Measurements from ENCODE around the gene PRKAG2.

Gene PRKAG2

DNA sequence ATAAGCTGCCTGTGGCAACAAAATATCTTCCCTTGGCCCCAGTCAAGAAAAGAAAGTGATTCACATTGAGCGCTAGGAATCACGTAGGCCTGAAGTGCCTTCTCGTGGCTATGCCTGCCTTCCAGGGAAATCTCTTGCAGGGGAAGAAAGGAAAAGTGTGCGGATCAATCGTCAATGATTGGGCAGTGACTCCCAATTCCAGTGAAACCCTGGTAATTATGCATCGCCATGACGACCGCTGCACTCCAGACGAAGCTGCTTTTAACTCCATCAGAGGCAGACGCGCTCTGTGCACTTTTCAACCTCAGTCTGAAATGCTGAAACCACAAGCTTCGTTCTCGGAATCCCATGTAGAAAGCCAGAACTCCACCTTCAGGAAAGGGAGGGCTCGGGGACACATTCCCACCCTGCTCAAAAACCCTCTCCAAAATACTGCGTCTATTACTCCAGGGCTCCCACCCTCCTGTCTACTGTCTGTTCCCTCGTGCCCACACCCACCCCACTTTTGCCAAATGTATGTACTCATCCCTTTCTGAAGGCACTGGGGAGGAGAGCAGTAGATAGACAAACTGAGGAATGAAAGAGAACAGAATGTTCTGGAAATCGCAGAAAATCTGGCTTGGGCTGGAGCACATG, 24.2 kb upstream of the PRKAG2 start:
- no peak for DNase-seq (ENCODE audit: low spot score)

DNA sequence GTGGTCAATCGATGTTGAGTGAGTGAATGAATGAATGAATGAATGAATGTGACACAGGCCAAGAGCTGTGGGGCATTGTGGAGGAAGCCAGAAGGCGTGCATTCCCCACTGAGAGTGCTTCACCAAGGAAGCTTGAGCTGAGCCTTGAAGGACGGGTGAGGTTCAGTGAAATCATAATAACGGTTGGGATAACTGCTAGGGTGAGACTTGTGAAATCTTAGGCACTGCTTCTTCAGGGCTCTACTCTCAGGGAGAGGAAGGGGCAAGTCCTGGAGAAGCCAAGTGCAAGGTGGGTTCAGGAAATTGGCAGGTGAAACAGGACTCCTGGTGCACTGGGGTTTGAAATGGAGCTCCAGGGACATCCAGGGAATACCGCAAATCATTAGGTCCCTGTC, 23.7 kb upstream of the PRKAG2 start:
- DNase-seq (ENCODE audit: low spot score), result no peak

DNA sequence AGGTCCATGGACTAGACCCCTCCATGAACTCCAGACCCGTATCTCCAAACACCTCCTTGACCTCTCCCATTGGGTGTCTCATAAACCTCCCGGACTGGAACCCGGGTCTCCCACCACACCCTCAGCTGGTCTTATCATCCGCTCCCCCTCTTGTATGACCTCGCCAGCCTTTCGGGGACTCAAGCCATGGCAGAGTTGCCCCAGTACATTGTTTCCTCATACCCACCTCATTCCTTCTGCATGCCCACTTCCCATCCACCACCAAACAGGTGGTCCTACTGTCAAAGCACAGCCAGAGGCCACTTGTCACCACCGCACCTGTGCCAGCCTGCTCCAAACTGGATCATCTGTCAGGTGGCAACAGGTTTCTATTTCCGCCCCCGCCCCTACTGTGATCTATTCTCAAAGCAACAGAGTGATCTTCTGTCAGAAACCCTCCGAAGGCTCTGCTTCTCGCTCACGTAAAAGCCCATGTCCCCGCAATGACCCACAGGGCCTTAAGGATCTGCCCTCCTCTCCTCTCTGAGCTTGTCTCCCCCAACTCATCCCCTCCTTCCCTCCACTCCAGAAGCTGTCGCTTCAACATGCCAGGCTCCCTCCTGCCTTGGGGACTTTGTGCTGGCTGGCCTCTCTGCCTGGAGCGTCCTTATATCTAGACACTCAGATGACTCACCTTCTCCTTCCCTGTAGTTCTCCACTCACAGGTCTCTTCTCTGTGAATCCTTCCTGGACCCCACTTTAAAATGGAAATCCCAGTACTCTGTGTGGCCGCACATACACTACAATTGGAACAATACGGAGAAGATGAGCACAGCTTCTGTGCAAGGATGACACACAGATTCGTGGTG, 22.8 kb upstream of the PRKAG2 start:
- no peak for DNase-seq (ENCODE audit: low spot score)

DNA sequence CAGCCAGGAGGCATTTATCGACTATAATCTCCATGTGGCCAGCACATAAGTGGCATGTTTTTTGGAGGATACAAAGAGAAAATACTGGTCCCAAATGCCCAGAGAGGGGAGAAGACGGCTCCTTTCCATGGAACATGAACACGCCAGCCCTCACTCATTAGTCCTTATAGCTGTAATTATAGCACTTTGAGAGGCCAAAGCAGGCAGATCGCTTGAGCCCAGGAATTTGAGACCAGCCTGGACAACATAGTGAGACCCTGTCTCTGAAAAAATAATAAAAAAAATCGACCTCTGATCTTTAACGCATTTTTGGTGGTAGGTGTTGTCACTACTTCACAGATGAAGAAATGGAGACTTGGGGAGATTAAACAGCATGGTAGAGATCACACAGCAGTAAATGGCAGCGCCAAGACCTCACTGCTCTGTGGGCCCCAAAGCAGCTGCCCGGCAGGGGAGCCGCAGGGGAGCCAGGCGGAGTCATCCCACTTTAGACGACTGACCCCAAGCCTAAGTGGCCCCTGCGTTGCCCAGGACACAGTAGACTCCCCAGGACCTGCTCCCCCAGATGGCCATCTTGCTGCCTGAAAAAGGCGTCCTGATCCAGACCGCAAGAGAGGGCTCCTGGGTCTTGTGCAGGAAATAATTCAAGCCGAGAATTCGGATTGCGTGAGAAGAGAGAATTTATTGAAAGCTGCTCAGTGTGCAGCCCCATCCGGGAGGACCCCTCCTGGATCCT, 21.2 kb upstream of the PRKAG2 start:
- DNase-seq (ENCODE audit: low spot score), result no peak

DNA sequence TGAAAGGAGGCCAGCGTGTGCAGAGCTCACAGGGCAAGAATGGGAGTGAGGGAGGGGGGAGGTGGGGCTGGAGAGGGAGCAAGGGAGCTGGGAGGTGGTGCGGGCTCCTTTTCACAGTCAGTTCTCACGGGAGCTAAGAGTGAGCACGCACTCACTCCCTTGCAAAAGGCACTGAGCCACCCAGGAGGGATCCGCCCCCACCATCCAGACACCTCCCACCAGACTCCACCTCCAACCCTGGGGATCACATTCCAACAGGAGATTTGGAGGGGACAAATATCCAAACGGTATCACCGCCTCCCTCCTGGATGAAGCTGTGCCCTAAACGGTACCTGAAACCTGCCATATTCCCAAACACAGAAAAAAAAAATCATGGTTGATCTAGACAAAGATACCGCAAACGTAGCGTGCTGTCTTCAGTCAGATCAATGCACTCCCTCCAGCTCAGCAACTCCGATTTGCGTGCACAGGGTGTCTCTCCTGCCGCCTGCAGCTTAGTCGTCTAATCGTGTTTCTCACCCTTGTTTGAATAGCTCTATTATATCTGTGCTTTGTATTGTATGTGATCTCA, 20.3 kb upstream of the PRKAG2 start:
- DNase-seq (ENCODE audit: low spot score), result no peak

DNA sequence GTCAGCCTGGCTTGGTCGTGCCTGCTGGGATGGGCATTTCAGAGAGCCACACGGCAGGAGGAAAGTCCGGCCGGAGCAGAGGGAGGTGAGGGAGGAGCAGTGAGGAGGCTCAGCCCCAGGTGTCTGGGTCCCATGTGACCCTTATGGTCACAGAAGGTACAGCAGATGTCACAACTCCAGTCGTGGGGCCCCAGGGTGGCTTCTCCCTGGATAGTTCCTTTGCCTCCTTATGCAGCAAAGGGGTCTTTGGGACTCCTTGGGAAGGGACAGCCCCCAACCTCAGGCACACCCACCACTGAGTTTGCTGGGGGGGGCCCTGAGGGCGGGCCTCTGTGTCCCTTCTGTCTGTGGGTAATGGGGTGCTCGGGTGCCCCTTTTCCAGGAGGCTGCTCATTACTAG, 19.6 kb upstream of the PRKAG2 start:
- DNase-seq (ENCODE audit: low spot score), result no peak

DNA sequence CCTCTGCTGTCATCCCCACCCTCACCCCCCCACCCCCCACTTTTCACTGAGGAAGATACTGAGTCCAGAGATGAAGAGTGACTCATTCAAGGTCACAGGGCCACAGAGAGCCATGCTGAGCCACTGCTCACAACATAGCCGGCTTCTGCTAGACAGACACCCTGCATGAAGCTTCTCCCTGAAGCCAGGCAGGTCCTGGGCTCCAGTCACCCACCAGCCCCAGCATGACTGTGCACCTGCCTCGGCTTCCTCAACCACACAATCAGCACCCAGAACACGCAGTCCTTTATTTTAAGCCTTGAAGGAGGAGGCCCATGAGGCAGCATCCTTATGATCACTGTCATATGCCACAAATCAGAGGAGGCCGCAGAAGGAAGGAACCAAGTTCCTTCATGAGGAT, 19.2 kb upstream of the PRKAG2 start:
- DNase-seq (ENCODE audit: low spot score), result no peak

DNA sequence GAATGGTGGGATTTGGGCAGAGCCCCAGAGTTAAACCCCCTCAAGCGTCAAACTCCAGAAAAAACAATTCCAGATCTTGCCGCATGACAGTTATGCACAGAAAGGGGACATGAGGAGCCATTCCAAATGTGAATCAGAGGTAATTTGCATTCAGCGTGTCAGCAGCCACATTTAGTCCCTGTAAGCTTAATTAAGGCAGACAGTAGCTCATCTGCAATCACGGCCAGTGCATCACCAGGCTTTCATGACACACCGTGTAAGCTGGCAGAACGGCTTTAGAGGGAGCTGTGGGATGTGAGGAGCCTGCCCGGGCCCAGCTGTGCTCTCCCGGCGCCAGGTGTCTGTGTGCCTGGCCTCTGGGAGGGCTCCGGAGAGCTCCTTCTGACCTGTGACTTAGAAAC, 18.7 kb upstream of the PRKAG2 start:
- DNase-seq (ENCODE audit: low spot score), result no peak

DNA sequence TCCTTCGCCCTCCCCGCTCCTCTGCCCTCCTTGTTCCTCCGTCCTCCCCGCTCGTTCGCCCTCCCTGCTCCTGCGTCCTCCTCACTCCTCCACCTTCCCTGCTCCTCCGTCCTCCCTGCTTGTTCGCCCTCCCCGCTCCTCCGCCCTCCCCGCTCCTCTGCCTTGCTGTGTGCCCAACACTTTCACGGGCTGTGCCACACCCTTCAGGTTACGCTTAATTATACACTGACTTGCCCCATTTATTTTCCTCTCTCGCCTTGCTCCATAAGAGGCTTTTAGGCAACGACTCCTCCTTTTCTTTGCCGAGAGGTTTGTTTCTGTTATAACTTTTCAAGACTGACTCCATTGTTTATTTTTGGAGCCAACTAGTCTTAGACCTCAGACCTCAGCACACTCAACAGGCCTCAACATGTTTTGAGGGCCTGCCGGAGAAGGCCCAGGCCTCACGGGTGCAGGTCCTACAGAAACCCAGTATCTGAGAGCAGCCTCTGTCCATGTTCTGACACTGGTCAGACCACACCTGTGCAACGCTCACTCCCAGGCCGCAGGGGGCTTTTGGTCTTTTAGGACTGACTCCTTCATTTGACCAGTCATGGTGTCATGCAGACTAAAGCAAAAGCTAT, 18.2 kb upstream of the PRKAG2 start:
- DNase-seq (ENCODE audit: low spot score), result no peak

DNA sequence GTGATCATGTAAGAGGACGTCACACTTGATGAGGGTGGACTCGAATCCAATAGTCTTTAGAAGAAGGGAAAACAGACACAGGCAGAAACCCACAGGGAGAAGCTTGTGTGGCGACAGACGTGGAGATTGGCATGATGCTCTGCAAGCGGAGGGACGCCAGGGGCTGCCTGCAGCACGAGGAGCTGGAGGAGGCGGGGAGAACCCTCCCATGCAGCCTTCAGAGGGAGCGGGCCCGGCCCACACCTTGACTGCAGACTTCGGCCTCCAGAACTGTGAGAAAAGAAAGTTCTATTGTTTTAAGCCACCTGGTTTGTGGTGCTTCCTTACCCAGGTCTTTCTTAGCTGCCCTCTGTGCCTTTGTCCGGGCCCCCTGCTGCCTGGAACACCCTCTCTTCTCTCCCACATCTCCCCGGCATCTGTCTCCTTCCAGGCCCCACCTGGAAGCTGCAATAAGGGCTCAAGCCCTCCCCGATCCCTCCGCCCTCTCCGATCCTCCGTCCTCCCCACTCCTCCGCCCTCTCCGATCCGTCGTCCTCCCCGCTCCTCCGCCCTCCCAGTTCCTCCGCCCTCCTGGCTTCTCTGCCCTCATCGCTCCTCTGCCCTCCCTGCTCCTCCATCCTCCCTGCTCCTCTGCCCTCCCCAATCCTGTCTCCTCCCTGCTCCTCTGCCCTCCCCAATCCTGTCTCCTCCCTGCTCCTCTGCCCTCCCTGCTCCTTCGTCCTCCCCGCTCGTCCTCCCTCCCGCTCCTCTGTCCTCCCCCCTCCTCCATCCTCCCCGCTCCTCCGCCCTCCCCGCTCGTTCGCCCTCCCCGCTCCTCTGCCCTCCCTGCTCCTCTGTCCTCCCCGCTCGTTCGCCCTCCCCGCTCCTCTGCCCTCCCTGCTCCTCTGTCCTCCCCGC, 17.4 kb upstream of the PRKAG2 start:
- no peak for DNase-seq (ENCODE audit: low spot score)

DNA sequence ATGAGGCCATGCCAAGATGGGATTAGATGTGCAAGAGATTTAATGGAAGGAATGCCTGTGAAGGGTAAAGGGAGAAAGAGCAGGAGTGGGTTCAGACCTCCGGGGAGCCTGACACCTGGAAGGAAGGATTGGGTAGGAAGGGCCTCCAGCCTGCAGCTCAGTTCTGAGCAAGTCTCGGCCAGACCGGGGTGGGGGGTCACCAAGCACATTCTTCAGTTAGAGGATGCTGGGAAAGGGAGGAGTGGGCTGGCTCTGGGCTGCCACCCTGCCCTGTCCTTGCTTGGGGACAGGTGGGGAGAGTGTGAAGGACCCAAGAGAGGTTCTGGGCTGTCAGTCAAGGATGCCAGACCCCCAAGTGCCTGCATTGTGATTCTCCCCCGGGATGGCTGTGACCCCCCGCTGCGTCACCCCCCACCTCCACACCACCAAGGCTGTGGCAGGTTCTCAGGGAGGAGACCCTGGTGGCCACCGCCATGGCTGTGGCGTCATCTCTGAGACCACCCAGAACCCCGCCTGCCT, 16.5 kb upstream of the PRKAG2 start:
- no peak for DNase-seq (ENCODE audit: low spot score)

DNA sequence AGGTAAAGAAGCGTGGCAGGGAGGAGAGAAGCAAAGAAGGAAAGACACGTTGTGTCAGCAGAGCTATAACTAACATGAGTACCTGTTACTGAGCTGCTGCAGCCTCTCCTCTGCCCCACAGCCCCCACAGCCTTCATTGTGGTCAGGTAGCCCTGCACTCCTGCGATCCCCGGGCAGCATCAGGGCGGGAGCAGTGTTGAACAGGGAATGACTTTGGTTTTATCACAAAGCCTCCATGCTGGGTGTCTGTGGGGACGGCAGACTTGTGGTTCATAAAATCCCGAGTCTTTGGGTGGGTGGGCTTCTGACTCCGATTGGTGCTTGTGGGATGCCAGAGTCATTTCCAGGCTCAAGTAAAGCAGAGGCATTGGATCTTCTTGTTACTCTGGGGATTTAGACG, 14.8 kb upstream of the PRKAG2 start:
- DNase-seq (ENCODE audit: low spot score), result no peak

DNA sequence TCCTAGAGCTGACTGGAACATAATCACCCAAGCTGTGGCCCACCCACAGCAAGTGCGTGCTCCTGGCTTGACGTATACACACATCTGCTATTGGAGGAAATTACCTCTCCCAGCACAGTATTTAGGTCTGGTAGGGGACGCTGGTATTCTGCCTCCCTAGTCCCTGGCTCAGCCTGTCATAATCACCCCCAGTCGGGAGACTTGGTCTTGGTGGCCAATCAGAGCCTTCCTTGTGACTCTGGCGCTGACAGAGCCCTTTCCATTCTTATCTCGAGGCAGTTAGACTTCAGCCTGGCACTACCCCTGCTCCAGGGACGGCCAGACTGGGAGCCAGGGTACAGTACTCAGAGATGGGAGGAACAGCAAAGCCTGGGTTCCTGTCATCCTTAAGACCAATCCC, 14.3 kb upstream of the PRKAG2 start:
- no peak for DNase-seq (ENCODE audit: low spot score)

DNA sequence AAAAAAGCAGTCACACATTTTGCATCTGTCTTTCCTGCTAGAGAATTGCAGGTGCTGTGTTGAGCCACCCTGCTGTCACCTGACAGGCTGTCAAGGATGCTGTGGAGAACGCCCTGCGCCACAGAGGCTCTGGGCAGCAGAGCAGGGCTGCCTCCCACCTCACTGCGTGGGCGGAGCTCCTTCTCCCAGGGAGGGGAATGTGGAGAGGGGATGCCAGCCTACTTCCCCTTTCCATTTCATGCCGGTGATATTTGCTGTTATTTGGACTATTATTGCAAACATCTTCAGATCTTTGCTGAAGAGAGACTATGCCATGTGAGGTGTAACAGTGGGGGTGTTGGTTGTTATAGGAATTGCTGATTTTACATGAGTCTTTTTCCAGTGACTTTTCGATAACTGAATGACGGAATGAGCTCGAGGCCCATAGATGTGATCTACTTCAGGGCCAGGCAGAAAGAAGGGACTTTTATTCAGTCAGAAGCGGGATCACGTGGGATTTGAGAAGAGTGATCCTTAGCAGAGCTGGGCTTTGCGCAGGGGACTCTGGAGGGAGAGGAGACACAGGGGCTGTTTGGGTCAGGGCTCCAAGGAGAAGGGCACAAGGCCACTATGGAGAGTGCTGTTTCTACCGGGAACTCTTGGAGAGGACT, 13.6 kb upstream of the PRKAG2 start:
- no peak for DNase-seq (ENCODE audit: low spot score)

DNA sequence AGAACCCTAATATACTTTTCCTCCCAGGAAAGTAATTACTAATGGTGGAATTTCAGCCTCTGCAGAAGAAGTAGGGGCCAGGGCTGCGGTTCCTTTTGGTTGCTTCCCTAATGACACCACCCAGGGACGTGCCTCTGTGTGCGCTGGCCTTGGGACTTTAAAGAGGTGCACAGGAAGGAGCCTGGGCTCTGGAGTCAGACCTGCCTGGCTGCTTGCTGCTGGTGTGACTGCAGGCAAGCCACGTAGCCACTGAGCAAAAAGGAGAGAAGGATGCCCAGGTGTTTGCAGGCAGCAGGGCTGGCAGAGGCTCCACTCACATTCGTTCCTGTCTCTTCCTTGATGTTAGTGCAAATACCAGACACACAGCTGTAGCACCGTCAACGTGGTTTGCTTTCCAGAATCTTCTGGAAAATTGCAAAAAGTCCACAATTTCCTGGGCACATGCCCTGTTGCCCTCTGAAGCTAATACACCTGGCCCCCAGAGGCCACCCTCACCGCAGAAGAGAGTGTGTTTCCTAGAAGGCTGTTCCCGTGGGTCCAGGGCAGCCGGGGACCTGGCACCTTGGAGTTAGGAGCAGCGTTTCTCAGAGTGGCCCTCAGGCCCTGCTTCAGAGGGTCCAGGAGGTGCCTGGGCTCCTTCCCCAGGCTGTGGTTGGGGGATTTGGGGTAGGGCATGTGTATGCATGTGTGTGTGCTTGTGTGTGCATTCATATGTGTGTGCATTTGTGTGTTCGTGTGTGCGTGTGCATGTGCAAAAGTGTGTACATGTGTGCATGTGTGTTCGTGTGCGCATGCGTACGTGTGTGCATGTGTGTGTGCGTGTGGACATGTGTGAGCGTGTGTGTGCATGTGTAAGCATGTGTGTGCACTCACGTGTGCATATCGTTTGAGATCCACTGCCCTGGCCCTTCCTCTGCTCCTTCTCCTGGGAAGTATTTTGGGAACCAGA, 12.8 kb upstream of the PRKAG2 start:
- DNase-seq (ENCODE audit: low spot score), result no peak

DNA sequence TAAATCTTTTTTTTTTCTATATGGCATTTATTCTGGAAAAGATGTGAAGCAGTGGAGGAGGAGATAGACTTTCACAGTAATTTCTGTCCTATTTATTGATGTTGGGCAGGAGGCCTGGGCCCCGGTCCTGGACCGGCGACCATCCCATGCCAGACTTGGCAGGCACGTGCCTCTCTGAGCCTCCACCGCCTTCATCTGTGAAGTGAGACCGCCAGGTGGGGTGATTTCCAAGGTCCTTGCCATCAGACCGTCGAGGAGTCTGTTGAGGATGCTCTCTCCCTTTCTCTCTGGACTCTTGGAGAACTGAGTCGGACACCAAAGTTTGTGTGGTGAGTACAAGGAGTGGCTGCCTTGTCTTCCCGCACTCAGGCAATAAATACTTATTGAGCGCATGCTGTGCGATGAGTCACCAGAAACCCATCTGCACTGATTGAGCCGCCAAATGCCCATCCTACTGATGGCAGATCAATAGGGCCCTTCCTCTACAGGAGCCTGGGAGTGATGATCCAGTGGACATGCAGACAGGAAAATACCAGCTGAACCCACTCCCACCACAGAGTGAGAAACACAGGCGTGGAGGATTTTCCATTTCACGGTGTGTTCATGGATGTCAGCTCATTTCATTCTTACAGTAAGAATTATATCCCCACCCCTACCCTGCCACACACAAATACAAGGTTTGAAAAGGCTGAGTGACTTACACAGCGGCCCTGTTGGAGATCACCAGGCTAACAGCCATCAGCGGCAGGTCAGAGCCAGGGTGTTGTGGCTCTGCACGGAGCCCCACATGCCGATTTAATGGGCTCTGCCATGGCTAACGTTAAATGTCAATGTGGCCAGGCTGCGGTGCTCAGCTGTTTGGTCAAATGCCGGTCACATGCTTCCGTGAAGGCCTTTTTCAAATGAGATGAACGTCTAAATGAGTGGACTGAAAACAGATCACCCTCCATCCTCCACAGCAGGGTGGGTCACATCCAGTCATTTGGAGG, 11.5 kb upstream of the PRKAG2 start:
- DNase-seq (ENCODE audit: low spot score), result no peak

DNA sequence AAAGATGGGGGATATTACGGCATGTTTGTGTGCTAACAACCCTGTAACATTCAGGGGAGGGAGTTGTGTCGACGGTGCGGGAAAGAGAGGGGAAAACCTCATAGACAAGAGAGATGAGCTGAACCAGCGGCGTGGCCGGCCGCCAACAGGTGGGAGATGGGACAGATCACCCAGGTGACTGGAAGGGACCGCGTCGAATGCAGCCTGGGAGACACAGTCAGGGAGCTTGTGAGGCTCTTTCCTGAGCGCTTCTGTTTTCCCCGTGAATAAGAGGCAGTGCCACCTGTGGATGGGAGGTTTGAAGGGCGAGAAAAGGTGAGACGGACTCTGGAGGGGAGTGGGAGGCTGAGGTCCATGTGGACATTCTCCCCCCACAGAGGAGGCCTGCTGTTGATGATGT, 9.9 kb upstream of the PRKAG2 start:
- no peak for DNase-seq (ENCODE audit: low spot score)

DNA sequence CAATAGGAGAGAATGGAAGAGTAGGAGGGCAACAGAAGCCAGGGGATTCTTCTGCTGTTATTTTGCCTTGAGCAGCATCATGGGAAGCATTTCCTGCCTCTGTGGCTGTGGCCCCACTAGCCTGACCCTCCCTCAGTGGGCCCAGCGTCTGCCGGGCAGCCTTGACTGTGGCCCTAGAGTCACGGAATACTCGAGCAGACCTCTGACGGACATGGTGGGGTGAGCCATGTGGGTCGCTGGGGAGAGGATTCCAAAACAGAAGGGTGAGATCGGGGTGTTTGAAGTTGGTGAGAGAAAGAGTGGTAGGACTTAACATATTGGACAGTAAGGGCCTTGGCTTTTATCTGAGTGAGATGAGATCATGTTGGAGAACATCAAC, 8.3 kb upstream of the PRKAG2 start:
- no peak for DNase-seq (ENCODE audit: low spot score)

All from kidney capillary endothelial cell (primary cell).